GM13977 (cell line): ENCODE measurements around the gene TMEM181.
"Not testable (repeated sequence)": the region's sequence is repeated elsewhere in the genome, so short reads cannot be mapped to it uniquely, and the experiment has no call there.

ENCODE experiments used
- DNase-seq: peaks from one replicate; pipeline ENCODE4 v3.0.0; 2012; ENCODE audit warnings: low spot score
- CTCF ChIP-seq: IDR thresholded peaks from 2 replicates; pipeline ENCODE4 v1.5.1; 2012; ENCODE audit warnings: mild to moderate bottlenecking, control low read depth; ENCODE audit not compliant: insufficient read depth; ENCODE audit errors: extremely low read depth, missing control alignments
- in situ Hi-C: fragments of 300-500 bp; cut with MboI; formaldehyde crosslinking; loops from one replicate; pipeline ENCODE4 v1.12.0; 2022; ENCODE audit warnings: low sequenced_read_pairs, low pct_unique_long_range_greater_than_20kb, mixed read lengths, inconsistent platforms; ENCODE audit not compliant: unreplicated experiment

Gene TMEM181

GRCh38 chr6:158631678-158632537 lies 72.0 kb downstream of the TMEM181 start:
- in situ Hi-C loops = no loop called here
- DNase-seq = no peak
- no peak for TF ChIP-seq CTCF

GRCh38 chr6:158632538-158633119 lies 72.7 kb downstream of the TMEM181 start:
- in situ Hi-C loops, DNase-seq: not testable (repeated sequence)

GRCh38 chr6:158633127-158633526 lies 73.2 kb downstream of the TMEM181 start:
- no peak for DNase-seq
- no peak for TF ChIP-seq CTCF
- in situ Hi-C loops = no loop called here

GRCh38 chr6:158634695-158635426 lies 75.0 kb downstream of the TMEM181 start:
- in situ Hi-C loops = no loop called here
- no peak for DNase-seq
- no peak for TF ChIP-seq CTCF

GRCh38 chr6:158635427-158636073 lies 75.7 kb downstream of the TMEM181 start:
- in situ Hi-C loops = no loop called here
- no peak for DNase-seq
- no peak for TF ChIP-seq CTCF

- no peak for TF ChIP-seq CTCF
- in situ Hi-C loops = no loop called here
- no peak for DNase-seq
Observed at GRCh38 chr6:158636778-158637177, 76.9 kb downstream of the TMEM181 start.
